ENCODE results near the gene TPRA1. TPM values are rescaled to one million over a fixed set of nuclear protein-coding genes. Genes with fewer than 3 reads are reported as not detected.

TPRA1 gene
- total RNA-seq, 1 experiment from 2014 or later = 24.2 TPM

GRCh38 chr3:127541320-127541719 is 49.2 kb downstream of the TPRA1 start (continued):
- TF ChIP-seq ZSCAN18 (CRISPR knock-in tag; IDR thresholded peaks at IDR 0.05) (no peak), ZNF317 (CRISPR knock-in tag; IDR thresholded peaks at IDR 0.05; ENCODE audit: borderline replicate concordance, low read depth) (no peak), ZNF121 (CRISPR knock-in tag; IDR thresholded peaks at IDR 0.05) (no peak), PRDM15 (CRISPR knock-in tag; IDR thresholded peaks at IDR 0.05) (no peak), CBFB (CRISPR knock-in tag; IDR thresholded peaks at IDR 0.05; ENCODE audit: low read depth) (no peak), IRF2 (CRISPR knock-in tag; IDR thresholded peaks at IDR 0.05; ENCODE audit: borderline replicate concordance, low read depth) (no peak), OVOL2 (CRISPR knock-in tag; IDR thresholded peaks at IDR 0.05; ENCODE audit: borderline replicate concordance) (no peak)
- TF ChIP-seq, protein P1, sequence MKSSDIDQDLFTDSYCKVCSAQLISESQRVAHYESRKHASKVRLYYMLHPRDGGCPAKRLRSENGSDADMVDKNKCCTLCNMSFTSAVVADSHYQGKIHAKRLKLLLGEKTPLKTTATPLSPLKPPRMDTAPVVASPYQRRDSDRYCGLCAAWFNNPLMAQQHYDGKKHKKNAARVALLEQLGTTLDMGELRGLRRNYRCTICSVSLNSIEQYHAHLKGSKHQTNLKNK (CRISPR knock-in tag; IDR thresholded peaks at IDR 0.05) = no peak

DNA sequence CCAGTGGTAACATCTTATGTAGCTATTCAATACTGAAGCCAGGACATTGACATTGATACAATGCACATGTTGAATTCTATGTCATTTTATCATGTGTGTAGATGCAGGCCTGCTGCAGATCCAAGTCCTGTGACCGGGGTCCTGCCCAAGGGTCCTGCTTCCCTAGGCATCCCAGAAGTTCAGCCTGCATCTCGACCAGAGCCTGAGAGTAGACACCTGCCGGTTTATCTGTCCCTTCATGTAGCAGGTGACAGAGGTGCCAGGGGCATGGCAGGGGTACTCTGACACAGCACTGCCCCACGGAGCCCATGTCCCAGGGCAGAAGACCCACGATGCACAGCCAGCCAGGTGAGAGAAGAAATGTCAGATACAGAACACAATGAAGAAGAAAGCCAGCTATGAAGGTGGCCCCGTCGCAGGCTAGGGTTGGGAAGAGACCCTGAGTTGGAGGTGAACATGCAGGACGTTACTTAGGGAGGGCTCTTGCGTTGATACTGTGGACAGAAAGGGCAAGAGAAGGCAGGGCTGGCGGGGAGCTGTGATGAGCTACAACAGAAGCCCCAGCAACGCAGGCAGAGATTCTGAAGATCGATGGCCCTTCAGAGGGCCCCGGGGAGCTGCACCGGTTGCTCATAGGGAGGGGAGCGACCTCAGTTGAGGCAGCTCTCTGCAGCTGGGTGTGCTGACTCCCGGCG is 51.0 kb downstream of the TPRA1 start:
- CTCF ChIA-PET = no interaction called here
- Mint-ChIP-seq H3K27ac (no peak overlapping the region), H3K27me3 (ENCODE audit: low read depth) (no peaks in the 10 kb centered on the region; the same call in 1 of the 2 replicates), H3K9me3 (no peaks in the 10 kb centered on the region), H3K4me3 (no peak overlapping the region), H3K36me3 (no peaks in the 10 kb centered on the region), H3K4me1 (peaks cover 15% of the 10 kb centered on the region)
- POLR2A ChIA-PET = no interaction called here
- no peak for TF ChIP-seq FOXP4 (CRISPR knock-in tag; IDR thresholded peaks at IDR 0.05)
- no peak for TF ChIP-seq ATF1 (CRISPR knock-in tag; IDR thresholded peaks at IDR 0.05)
- no peak for TF ChIP-seq GRHL2 (CRISPR knock-in tag; IDR thresholded peaks at IDR 0.05; ENCODE audit: insufficient replicate concordance, severe bottlenecking)
- TF ChIP-seq MLX (CRISPR knock-in tag; IDR thresholded peaks at IDR 0.05) = no peak
- TF ChIP-seq, protein P2, sequence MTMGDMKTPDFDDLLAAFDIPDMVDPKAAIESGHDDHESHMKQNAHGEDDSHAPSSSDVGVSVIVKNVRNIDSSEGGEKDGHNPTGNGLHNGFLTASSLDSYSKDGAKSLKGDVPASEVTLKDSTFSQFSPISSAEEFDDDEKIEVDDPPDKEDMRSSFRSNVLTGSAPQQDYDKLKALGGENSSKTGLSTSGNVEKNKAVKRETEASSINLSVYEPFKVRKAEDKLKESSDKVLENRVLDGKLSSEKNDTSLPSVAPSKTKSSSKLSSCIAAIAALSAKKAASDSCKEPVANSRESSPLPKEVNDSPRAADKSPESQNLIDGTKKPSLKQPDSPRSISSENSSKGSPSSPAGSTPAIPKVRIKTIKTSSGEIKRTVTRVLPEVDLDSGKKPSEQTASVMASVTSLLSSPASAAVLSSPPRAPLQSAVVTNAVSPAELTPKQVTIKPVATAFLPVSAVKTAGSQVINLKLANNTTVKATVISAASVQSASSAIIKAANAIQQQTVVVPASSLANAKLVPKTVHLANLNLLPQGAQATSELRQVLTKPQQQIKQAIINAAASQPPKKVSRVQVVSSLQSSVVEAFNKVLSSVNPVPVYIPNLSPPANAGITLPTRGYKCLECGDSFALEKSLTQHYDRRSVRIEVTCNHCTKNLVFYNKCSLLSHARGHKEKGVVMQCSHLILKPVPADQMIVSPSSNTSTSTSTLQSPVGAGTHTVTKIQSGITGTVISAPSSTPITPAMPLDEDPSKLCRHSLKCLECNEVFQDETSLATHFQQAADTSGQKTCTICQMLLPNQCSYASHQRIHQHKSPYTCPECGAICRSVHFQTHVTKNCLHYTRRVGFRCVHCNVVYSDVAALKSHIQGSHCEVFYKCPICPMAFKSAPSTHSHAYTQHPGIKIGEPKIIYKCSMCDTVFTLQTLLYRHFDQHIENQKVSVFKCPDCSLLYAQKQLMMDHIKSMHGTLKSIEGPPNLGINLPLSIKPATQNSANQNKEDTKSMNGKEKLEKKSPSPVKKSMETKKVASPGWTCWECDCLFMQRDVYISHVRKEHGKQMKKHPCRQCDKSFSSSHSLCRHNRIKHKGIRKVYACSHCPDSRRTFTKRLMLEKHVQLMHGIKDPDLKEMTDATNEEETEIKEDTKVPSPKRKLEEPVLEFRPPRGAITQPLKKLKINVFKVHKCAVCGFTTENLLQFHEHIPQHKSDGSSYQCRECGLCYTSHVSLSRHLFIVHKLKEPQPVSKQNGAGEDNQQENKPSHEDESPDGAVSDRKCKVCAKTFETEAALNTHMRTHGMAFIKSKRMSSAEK (CRISPR knock-in tag; IDR thresholded peaks at IDR 0.05; ENCODE audit: borderline replicate concordance) = no peak
- TF ChIP-seq ZNF512 (CRISPR knock-in tag; IDR thresholded peaks at IDR 0.05; ENCODE audit: borderline replicate concordance) = no peak
- no peak for TF ChIP-seq NFYB (CRISPR knock-in tag; conservative IDR thresholded peaks at IDR 0.05; ENCODE audit: low read depth)
- no peak for TF ChIP-seq ZNF396 (CRISPR knock-in tag; IDR thresholded peaks at IDR 0.05; ENCODE audit: borderline replicate concordance)
- TF ChIP-seq, protein P1 (CRISPR knock-in tag; IDR thresholded peaks at IDR 0.05) = no peak
- TF ChIP-seq, protein P3, sequence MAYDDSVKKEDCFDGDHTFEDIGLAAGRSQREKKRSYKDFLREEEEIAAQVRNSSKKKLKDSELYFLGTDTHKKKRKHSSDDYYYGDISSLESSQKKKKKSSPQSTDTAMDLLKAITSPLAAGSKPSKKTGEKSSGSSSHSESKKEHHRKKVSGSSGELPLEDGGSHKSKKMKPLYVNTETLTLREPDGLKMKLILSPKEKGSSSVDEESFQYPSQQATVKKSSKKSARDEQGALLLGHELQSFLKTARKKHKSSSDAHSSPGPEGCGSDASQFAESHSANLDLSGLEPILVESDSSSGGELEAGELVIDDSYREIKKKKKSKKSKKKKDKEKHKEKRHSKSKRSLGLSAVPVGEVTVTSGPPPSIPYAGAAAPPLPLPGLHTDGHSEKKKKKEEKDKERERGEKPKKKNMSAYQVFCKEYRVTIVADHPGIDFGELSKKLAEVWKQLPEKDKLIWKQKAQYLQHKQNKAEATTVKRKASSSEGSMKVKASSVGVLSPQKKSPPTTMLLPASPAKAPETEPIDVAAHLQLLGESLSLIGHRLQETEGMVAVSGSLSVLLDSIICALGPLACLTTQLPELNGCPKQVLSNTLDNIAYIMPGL (CRISPR knock-in tag; IDR thresholded peaks at IDR 0.05) = no peak
- ATAC-seq (no peak), DNase-seq (ENCODE audit: low spot score) (no peak)
